Stimulated activated CD8-positive, alpha-beta memory T cell treated with anti-CD3 and anti-CD28 coated beads, Interleukin-7, amount 100 ng/mL, for 1 hour (primary cell): ENCODE results near the gene TTC4.

Experiments used
- DNase-seq, 2 donors: peaks; one replicate each; pipeline ENCODE4 v3.0.0-alpha.2; 2020; ENCODE audit warnings: low read depth in 2 of 2

TTC4 gene

GRCh38 chr1:54784066-54784465, 68.4 kb downstream of the TTC4 start:
- no peak for DNase-seq

- DNase-seq, result no peak
These were observed 71.1 kb downstream of the TTC4 start for GRCh38 chr1:54786778-54787177.

DNA sequence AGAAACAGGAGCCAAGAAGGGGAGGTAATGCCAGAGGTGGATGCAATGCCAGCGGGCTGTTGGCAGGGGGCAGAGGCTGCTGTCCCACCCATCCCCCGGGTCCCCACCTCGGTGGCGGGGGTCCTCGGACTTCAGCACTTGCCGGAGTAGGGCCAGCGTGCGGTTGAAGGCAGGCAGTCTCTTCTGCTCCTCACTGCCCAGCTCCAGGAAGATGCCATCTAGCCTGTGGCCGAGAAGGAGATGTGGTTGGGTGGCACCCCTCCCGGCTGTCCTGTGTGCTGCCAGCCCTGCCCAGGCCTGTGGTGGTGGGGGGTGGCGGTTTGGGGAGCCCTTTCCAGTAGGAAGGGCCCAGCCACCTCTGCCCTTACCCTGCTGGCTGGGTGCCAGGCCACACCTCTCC, 71.9 kb downstream of the TTC4 start:
- DNase-seq, result no peak

- no peak for DNase-seq
These were observed 72.8 kb downstream of the TTC4 start for GRCh38 chr1:54788459-54788858.

DNA sequence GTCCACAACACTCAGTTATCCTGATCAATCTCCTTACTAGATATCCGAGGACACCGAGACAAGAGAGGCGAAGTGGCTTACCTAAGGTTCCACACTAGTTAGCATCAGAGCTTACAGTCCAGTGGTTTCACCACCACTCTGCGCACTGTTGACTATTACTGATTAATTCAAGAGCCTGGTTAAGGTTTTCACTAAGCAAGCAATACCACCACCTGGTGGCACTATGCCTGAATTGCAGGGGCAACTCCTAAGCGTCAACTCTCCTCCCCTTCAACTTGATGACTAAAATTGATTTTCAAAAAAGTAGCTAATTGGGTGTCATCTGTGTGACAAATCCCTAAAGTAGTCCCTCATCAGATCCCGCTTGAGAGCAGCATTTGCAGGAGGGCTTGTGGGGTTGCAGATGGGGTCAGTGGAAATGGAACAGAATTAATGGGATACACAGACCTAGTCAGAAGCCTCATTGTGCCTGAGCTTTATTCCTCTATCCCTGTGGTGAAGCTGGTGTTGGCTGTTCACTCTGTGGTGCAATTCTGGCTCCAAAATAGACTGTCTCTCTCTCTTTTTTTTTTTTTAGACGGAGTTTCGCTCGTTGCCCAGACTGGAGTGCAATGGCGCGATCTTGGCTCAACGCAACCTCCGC, 76.3 kb downstream of the TTC4 start:
- DNase-seq, result peak in 1 of 2 donors; percentile 12
